PC-9 (cell line): ENCODE results near the gene ARHGEF26. TPM values are rescaled to one million over a fixed set of nuclear protein-coding genes. Genes with fewer than 3 reads are reported as not detected.

Experiments used
- BruUV-seq: library from RNA; stranded (reverse); fragments of 400-500 nt; replicated peaks from 2 replicates; lab custom pipeline; 2021; lab: Mats Ljungman, UMichigan
- CTCF ChIA-PET: fragments of 300-600 bp; sonication (Branson Sonifier 250); formaldehyde crosslinking; loops from one replicate; lab custom pipeline; 2022; ENCODE audit warnings: antibody characterized with exemption; lab: Charles Lee
- POLR2A ChIA-PET: fragments of 300-600 bp; sonication (Branson Sonifier 250); formaldehyde crosslinking; loops from one replicate; lab custom pipeline; 2022; ENCODE audit warnings: antibody characterized with exemption; ENCODE audit not compliant: unreplicated experiment; lab: Charles Lee
- DNase-seq, 2 experiments: peaks; one replicate each; pipeline versions ENCODE4 v3.0.0 to v3.0.0-alpha.2; 2015 to 2022; ENCODE audit warnings: mixed read lengths in 1 of 2
- H2AFZ ChIP-seq: fragments of 200-600 bp; sonication (generic); 2 replicates; pipeline ENCODE4 v1.8.1; 2017; ENCODE audit warnings: antibody characterized with exemption
- H3F3A ChIP-seq: fragments of 200-600 bp; sonication (generic); 2 replicates; pipeline ENCODE4 v1.8.1; 2017; ENCODE audit warnings: antibody characterized with exemption, mild to moderate bottlenecking, low read depth; ENCODE audit not compliant: insufficient read depth
- H3K27ac ChIP-seq: fragments of 200-600 bp; sonication (generic); 2 replicates; pipeline ENCODE4 v1.6.1; 2016; ENCODE audit warnings: mixed run types
- H3K27me3 ChIP-seq: fragments of 200-600 bp; sonication (generic); 2 replicates; pipeline ENCODE4 v1.6.1; 2016; ENCODE audit warnings: low read depth, mixed run types; ENCODE audit not compliant: insufficient read depth
- H3K36me3 ChIP-seq: fragments of 200-600 bp; sonication (generic); 2 replicates; pipeline ENCODE4 v1.6.1; 2016; ENCODE audit warnings: low read depth, mixed run types
- H3K4me1 ChIP-seq: fragments of 200-600 bp; sonication (generic); replicated peaks from 2 replicates; pipeline ENCODE4 v1.6.1; 2016; ENCODE audit warnings: mixed run types; ENCODE audit not compliant: insufficient read depth
- H3K4me2 ChIP-seq: fragments of 200-600 bp; sonication (generic); 2 replicates; pipeline ENCODE4 v1.6.1; 2017; ENCODE audit warnings: mixed run types
- H3K4me3 ChIP-seq: fragments of 200-600 bp; sonication (generic); 2 replicates; pipeline ENCODE4 v1.6.1; 2016; ENCODE audit warnings: mixed run types
- H3K79me2 ChIP-seq: fragments of 200-600 bp; sonication (generic); 2 replicates; pipeline ENCODE4 v1.6.1; 2017; ENCODE audit warnings: low read depth, mixed run types
- H3K9me2 ChIP-seq: fragments of 200-600 bp; sonication (generic); 2 replicates; pipeline ENCODE4 v1.8.1; 2017; ENCODE audit warnings: mild to moderate bottlenecking; ENCODE audit not compliant: insufficient read depth
- H3K9me3 ChIP-seq: fragments of 200-600 bp; sonication (generic); 2 replicates; pipeline ENCODE4 v1.8.1; 2016; ENCODE audit warnings: low read depth; ENCODE audit not compliant: insufficient read depth
- H4K20me1 ChIP-seq: fragments of 200-600 bp; sonication (generic); 2 replicates; pipeline ENCODE4 v1.8.1; 2017; ENCODE audit not compliant: insufficient read depth
- EZH2 ChIP-seq: fragments of 200-600 bp; sonication (generic); IDR thresholded peaks from 2 replicates; pipeline ENCODE4 v1.8.0; 2017; ENCODE audit warnings: antibody characterized with exemption, low read depth
- intact Hi-C: fragments of 100-400 bp; cut with micrococcal nuclease; formaldehyde crosslinking; loops from one replicate; pipeline ENCODE4 v1.10.0; 2022; ENCODE audit not compliant: unreplicated experiment
- total RNA-seq: library from RNA; stranded (reverse); gene quantifications from 2 replicates; pipeline ENCODE4 v1.2.3, GENCODE V29; 2021
- TF ChIP-seq, protein P1 (sequence below): fragments of 200-600 bp; sonication (generic); conservative IDR thresholded peaks from 2 replicates; pipeline ENCODE4 v1.6.1; 2017; ENCODE audit warnings: mixed run types, antibody characterized with exemption, mild to moderate bottlenecking, moderate library complexity

The ARHGEF26 gene
- total RNA-seq, 1 experiment from 2014 or later: 7.9 TPM

DNA sequence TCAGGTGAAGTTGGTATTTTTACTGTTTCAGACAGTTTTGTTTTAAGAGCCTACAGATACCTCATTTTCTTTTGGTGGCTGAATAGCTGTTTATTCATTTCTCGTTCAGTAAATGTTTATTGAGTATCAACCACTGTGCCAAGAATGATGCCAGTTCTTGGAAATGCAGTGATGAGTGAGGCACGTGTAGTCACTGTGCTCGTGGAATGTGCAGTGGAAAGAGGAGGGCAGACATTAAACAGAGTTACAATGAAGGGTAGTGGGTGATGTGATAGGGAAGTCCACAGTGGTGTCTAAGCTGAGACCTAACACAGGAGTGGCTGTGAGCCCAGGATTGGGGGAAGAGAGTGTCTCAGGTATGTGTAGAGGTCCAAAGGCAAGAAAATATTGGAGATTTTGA, 73.7 kb downstream of the ARHGEF26 start:
- Histone ChIP-seq H3F3A (no peaks in the 10 kb centered on the region), H4K20me1 (no peaks in the 10 kb centered on the region), H3K27me3 (no peaks in the 10 kb centered on the region), H3K36me3 (no peaks in the 10 kb centered on the region), H3K4me3 (no peak overlapping the region), H2AFZ (no peak overlapping the region), H3K9me2 (no peaks in the 10 kb centered on the region), H3K4me1 (no peaks in the 10 kb centered on the region), H3K79me2 (no peaks in the 10 kb centered on the region), H3K9me3 (no peaks in the 10 kb centered on the region), H3K4me2 (no peak overlapping the region), H3K27ac (no peak overlapping the region)
- no TSS peak for BruUV-seq
- DNase-seq: no peak
- POLR2A ChIA-PET: no interaction called here
- intact Hi-C loops: no loop called here
- CTCF ChIA-PET: no interaction called here
- no peak for TF ChIP-seq EZH2

DNA sequence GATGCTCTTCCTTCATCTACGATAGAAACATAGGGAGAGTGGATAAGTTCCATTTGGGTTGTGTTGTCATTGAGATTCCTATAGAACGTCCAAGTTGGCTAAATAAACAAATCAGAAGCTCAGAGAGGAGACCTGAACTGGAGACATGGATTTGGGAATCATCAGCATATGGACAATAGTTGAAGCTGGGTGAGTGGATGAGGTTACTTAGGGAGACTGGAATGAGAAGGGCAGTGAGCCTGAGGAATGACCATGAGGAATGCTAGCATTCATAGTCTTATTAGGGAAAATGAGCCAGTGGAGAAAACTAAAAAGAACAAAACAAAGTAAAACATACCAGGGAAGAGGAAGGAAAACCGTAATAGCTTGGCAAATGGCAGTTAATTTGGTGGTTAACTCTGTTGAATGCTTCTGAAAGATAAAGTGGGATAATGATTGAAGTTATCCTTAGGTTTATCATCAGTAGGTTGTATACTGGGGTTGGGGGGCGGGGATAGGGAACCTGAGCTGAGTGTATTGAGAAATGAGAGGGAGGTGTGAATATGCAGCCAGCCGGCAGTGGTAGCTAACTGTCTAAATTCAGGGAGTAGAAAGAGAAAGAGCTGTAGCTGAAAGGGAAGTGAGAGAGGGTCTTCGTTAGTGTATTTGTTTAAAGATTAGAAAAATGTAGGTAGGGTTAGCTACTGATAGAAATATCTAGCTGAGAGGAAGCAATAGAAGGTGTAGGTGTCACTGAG, 74.6 kb downstream of the ARHGEF26 start:
- H3K4me3 ChIP-seq: no peak overlapping the region
- H3K4me1 ChIP-seq: no peaks in the 10 kb centered on the region
- H3K4me2 ChIP-seq: no peak overlapping the region
- CTCF ChIA-PET: no interaction called here
- intact Hi-C loops: no loop called here
- no peak overlapping the region for H3K27ac ChIP-seq
- H4K20me1 ChIP-seq: no peaks in the 10 kb centered on the region
- H2AFZ ChIP-seq: no peak overlapping the region
- no peaks in the 10 kb centered on the region for H3K9me2 ChIP-seq
- no peak for DNase-seq
- H3K79me2 ChIP-seq: no peaks in the 10 kb centered on the region
- no peaks in the 10 kb centered on the region for H3K9me3 ChIP-seq
- BruUV-seq: no TSS peak
- no peak for TF ChIP-seq EZH2
- TF ChIP-seq, protein P1, sequence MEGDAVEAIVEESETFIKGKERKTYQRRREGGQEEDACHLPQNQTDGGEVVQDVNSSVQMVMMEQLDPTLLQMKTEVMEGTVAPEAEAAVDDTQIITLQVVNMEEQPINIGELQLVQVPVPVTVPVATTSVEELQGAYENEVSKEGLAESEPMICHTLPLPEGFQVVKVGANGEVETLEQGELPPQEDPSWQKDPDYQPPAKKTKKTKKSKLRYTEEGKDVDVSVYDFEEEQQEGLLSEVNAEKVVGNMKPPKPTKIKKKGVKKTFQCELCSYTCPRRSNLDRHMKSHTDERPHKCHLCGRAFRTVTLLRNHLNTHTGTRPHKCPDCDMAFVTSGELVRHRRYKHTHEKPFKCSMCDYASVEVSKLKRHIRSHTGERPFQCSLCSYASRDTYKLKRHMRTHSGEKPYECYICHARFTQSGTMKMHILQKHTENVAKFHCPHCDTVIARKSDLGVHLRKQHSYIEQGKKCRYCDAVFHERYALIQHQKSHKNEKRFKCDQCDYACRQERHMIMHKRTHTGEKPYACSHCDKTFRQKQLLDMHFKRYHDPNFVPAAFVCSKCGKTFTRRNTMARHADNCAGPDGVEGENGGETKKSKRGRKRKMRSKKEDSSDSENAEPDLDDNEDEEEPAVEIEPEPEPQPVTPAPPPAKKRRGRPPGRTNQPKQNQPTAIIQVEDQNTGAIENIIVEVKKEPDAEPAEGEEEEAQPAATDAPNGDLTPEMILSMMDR: no peak
- H3K36me3 ChIP-seq: no peaks in the 10 kb centered on the region
- H3F3A ChIP-seq: no peaks in the 10 kb centered on the region
- no peaks in the 10 kb centered on the region for H3K27me3 ChIP-seq
- POLR2A ChIA-PET: no interaction called here

DNA sequence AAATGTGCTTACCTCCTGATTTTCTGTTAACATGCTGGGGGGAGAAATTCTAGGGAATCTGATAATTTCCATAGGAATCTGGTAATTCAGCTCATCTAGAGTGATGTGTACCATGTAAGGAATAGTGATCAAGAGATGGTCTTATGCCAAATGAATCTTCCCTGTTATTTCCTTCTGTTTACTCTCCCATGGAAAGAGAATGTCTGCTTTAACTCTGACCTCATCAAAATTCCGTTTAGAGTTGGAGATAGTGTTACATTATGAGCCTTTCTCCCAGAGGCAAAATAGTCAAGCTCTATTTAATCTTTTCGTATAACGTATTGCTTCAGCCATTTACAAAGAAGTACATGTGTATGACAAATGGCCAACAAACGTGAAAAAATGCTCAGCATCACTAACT, 76.6 kb downstream of the ARHGEF26 start:
- TF ChIP-seq EZH2: no peak
- TF ChIP-seq, protein P1: no peak
- DNase-seq: no peak
- Histone ChIP-seq H4K20me1 (no peaks in the 10 kb centered on the region), H3F3A (no peaks in the 10 kb centered on the region), H3K79me2 (no peaks in the 10 kb centered on the region), H3K9me3 (no peaks in the 10 kb centered on the region), H3K4me1 (no peaks in the 10 kb centered on the region), H3K36me3 (no peaks in the 10 kb centered on the region), H3K4me3 (no peak overlapping the region), H3K27me3 (no peaks in the 10 kb centered on the region), H3K27ac (no peak overlapping the region), H3K4me2 (no peak overlapping the region), H3K9me2 (no peaks in the 10 kb centered on the region), H2AFZ (no peak overlapping the region)
- CTCF ChIA-PET: no interaction called here
- POLR2A ChIA-PET: no interaction called here
- intact Hi-C loops: no loop called here
- BruUV-seq: no TSS peak

DNA sequence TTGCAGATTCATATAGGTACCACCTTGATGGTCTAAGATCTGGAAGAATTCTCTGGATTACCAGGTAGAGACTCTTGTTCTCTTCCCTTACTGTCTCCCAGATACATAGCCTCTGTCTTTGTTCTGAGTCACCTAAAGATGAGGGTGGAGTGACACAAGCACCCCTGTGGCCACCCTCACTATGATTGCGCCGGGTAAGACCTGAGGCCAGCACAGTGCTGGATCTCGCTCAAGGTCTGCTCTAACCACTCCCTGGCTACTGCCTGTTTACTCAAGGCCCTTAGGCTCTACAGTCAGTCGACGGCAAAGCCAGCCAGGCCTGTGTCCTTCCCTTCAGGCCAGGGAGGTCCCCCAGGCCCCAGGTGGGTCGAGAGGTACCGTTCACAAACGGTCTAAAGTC, 88.3 kb downstream of the ARHGEF26 start:
- BruUV-seq: no TSS peak
- Histone ChIP-seq H3K4me2 (no peak overlapping the region), H3K9me3 (no peaks in the 10 kb centered on the region; the same call in 1 of the 2 replicates), H3K4me3 (no peak overlapping the region), H2AFZ (no peak overlapping the region), H4K20me1 (no peaks in the 10 kb centered on the region), H3K9me2 (0 out of 2 replicates have a peak, but pooled peaks cover 3% of the 10 kb centered on the region), H3K36me3 (no peaks in the 10 kb centered on the region), H3K27me3 (no peaks in the 10 kb centered on the region), H3K79me2 (no peaks in the 10 kb centered on the region), H3F3A (no peaks in the 10 kb centered on the region), H3K27ac (no peak overlapping the region), H3K4me1 (no peaks in the 10 kb centered on the region)
- no peak for DNase-seq
- TF ChIP-seq EZH2: no peak
- TF ChIP-seq, protein P1: no peak
- ChIA-PET CTCF (no interaction called here), POLR2A (no interaction called here)
- intact Hi-C loops: no loop called here
